GM23338 (cell line): ENCODE results near the gene ELMO2.

Experiments used
- CREB1 ChIP-seq: fragments of 250-450 bp; sonication (Bioruptor Pico); IDR thresholded peaks from 2 replicates; pipeline ENCODE4 v1.5.0; 2020; ENCODE audit warnings: low read depth, mild to moderate bottlenecking, moderate library complexity
- EZH2 ChIP-seq: fragments of 200-600 bp; sonication (generic); IDR thresholded peaks from one replicate; pipeline ENCODE4 v1.8.0; 2017; ENCODE audit warnings: antibody characterized with exemption, mild to moderate bottlenecking, low read depth; ENCODE audit not compliant: unreplicated experiment
- EZH2phosphoT487 ChIP-seq: fragments of 200-600 bp; sonication (generic); IDR thresholded peaks from one replicate; pipeline ENCODE4 v1.8.1; 2018; ENCODE audit warnings: antibody characterized with exemption; ENCODE audit not compliant: unreplicated experiment
- JUNB ChIP-seq: IDR thresholded peaks from one replicate; pipeline ENCODE4 v1.6.1; 2016; ENCODE audit warnings: antibody characterized with exemption; ENCODE audit not compliant: unreplicated experiment
- NANOG ChIP-seq: IDR thresholded peaks from 2 replicates; pipeline ENCODE4 v1.6.1; 2016; ENCODE audit warnings: antibody characterized with exemption, borderline replicate concordance
- POLR2AphosphoS5 ChIP-seq: IDR thresholded peaks from 2 replicates; pipeline ENCODE4 v1.6.1; 2016; ENCODE audit warnings: antibody characterized with exemption, low read depth
- STAT1 ChIP-seq: IDR thresholded peaks from one replicate; pipeline ENCODE4 v1.6.1; 2016; ENCODE audit warnings: antibody characterized with exemption; ENCODE audit not compliant: unreplicated experiment
- ZNF114 ChIP-seq: fragments of 250-450 bp; sonication (Bioruptor Pico); IDR thresholded peaks from 2 replicates; pipeline ENCODE4 v1.5.0; 2020; ENCODE audit warnings: mild to moderate bottlenecking, moderate library complexity
- ZNF331 ChIP-seq: fragments of 250-450 bp; sonication (Bioruptor Pico); IDR thresholded peaks from 2 replicates; pipeline ENCODE4 v1.5.0; 2020; ENCODE audit warnings: low read depth, mild to moderate bottlenecking, moderate library complexity
- TF ChIP-seq, protein P1 (sequence below), 2 experiments: fragments of 200-600 bp in 1 of 2; sonication (generic) in 1 of 2; conservative IDR thresholded peaks; 2 replicates each; pipeline versions ENCODE4 v1.5.1 to v1.6.1; 2016 to 2017; ENCODE audit warnings: antibody characterized with exemption in 2 of 2, low read depth in 2 of 2, mild to moderate bottlenecking in 2 of 2, moderate library complexity in 1 of 2
- TF ChIP-seq, protein P2 (sequence below): IDR thresholded peaks from one replicate; pipeline ENCODE4 v1.6.1; 2018; ENCODE audit warnings: antibody characterized with exemption; ENCODE audit not compliant: unreplicated experiment
- TF ChIP-seq, protein P3 (sequence below): IDR thresholded peaks from 2 replicates; pipeline ENCODE4 v1.6.1; 2016; ENCODE audit warnings: antibody characterized with exemption
- TF ChIP-seq, protein P4 (sequence below): fragments of 250-450 bp; sonication (Bioruptor Pico); IDR thresholded peaks from 2 replicates; pipeline ENCODE4 v1.5.0; 2020; ENCODE audit warnings: mild to moderate bottlenecking, moderate library complexity

DNA sequence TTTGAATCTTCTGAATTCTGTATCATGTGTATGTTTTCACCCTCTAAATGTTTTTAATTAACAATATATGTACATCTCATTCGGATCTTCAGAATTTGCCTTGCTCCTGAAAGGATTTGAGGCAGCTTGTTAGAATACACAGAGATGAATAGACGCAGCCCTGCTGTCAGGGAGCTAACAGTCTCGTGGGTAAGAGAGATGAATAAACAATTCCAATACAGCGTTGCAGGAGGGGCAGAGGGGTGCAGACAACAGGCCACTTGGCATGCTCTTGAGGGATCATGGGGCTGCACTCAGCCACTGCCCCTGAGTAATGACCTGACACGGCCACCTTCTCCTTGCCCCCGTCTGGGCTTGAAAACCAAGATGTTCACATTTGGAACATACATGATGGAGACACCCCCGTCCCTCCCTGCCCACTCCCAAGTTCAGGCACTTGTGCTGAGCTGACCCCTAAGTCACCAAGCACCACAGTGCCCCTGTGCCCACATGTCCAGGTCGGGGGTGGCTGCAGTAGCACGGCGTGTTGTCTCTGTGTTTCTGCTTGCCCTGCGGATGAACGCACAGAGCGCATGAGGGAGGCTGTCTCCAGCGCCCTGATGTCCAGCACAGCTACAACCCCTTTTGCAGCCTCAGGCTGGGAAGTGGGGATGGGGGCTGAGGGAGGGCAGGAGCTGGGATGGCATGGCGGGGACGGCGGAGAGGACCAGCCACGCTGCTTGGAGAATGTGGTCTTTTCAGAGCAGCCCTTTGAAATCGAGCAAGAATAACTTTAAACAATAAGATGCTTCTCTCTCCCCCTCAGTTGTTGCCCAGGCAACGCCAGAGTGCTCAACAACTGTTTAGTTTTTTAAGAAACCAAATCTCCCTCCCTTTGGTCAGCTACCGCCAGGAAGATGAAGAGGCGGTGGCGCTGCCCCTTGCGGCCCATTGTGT, 65.1 kb downstream of the ELMO2 start:
- TF ChIP-seq, protein P1, sequence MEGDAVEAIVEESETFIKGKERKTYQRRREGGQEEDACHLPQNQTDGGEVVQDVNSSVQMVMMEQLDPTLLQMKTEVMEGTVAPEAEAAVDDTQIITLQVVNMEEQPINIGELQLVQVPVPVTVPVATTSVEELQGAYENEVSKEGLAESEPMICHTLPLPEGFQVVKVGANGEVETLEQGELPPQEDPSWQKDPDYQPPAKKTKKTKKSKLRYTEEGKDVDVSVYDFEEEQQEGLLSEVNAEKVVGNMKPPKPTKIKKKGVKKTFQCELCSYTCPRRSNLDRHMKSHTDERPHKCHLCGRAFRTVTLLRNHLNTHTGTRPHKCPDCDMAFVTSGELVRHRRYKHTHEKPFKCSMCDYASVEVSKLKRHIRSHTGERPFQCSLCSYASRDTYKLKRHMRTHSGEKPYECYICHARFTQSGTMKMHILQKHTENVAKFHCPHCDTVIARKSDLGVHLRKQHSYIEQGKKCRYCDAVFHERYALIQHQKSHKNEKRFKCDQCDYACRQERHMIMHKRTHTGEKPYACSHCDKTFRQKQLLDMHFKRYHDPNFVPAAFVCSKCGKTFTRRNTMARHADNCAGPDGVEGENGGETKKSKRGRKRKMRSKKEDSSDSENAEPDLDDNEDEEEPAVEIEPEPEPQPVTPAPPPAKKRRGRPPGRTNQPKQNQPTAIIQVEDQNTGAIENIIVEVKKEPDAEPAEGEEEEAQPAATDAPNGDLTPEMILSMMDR (conservative IDR thresholded peaks at IDR 0.05; ENCODE audit: low read depth in 2 of 2) = no peak
- TF ChIP-seq, protein P2, sequence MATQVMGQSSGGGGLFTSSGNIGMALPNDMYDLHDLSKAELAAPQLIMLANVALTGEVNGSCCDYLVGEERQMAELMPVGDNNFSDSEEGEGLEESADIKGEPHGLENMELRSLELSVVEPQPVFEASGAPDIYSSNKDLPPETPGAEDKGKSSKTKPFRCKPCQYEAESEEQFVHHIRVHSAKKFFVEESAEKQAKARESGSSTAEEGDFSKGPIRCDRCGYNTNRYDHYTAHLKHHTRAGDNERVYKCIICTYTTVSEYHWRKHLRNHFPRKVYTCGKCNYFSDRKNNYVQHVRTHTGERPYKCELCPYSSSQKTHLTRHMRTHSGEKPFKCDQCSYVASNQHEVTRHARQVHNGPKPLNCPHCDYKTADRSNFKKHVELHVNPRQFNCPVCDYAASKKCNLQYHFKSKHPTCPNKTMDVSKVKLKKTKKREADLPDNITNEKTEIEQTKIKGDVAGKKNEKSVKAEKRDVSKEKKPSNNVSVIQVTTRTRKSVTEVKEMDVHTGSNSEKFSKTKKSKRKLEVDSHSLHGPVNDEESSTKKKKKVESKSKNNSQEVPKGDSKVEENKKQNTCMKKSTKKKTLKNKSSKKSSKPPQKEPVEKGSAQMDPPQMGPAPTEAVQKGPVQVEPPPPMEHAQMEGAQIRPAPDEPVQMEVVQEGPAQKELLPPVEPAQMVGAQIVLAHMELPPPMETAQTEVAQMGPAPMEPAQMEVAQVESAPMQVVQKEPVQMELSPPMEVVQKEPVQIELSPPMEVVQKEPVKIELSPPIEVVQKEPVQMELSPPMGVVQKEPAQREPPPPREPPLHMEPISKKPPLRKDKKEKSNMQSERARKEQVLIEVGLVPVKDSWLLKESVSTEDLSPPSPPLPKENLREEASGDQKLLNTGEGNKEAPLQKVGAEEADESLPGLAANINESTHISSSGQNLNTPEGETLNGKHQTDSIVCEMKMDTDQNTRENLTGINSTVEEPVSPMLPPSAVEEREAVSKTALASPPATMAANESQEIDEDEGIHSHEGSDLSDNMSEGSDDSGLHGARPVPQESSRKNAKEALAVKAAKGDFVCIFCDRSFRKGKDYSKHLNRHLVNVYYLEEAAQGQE = no peak
- TF ChIP-seq JUNB (no peak), EZH2 (no peak), CREB1 (CRISPR knock-in tag) (no peak), POLR2AphosphoS5 (no peak), STAT1 (no peak), EZH2phosphoT487 (no peak), ZNF114 (CRISPR knock-in tag) (no peak), ZNF331 (CRISPR knock-in tag) (no peak), NANOG (no peak)
- TF ChIP-seq, protein P3, sequence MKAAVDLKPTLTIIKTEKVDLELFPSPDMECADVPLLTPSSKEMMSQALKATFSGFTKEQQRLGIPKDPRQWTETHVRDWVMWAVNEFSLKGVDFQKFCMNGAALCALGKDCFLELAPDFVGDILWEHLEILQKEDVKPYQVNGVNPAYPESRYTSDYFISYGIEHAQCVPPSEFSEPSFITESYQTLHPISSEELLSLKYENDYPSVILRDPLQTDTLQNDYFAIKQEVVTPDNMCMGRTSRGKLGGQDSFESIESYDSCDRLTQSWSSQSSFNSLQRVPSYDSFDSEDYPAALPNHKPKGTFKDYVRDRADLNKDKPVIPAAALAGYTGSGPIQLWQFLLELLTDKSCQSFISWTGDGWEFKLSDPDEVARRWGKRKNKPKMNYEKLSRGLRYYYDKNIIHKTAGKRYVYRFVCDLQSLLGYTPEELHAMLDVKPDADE = no peak
- TF ChIP-seq, protein P4, sequence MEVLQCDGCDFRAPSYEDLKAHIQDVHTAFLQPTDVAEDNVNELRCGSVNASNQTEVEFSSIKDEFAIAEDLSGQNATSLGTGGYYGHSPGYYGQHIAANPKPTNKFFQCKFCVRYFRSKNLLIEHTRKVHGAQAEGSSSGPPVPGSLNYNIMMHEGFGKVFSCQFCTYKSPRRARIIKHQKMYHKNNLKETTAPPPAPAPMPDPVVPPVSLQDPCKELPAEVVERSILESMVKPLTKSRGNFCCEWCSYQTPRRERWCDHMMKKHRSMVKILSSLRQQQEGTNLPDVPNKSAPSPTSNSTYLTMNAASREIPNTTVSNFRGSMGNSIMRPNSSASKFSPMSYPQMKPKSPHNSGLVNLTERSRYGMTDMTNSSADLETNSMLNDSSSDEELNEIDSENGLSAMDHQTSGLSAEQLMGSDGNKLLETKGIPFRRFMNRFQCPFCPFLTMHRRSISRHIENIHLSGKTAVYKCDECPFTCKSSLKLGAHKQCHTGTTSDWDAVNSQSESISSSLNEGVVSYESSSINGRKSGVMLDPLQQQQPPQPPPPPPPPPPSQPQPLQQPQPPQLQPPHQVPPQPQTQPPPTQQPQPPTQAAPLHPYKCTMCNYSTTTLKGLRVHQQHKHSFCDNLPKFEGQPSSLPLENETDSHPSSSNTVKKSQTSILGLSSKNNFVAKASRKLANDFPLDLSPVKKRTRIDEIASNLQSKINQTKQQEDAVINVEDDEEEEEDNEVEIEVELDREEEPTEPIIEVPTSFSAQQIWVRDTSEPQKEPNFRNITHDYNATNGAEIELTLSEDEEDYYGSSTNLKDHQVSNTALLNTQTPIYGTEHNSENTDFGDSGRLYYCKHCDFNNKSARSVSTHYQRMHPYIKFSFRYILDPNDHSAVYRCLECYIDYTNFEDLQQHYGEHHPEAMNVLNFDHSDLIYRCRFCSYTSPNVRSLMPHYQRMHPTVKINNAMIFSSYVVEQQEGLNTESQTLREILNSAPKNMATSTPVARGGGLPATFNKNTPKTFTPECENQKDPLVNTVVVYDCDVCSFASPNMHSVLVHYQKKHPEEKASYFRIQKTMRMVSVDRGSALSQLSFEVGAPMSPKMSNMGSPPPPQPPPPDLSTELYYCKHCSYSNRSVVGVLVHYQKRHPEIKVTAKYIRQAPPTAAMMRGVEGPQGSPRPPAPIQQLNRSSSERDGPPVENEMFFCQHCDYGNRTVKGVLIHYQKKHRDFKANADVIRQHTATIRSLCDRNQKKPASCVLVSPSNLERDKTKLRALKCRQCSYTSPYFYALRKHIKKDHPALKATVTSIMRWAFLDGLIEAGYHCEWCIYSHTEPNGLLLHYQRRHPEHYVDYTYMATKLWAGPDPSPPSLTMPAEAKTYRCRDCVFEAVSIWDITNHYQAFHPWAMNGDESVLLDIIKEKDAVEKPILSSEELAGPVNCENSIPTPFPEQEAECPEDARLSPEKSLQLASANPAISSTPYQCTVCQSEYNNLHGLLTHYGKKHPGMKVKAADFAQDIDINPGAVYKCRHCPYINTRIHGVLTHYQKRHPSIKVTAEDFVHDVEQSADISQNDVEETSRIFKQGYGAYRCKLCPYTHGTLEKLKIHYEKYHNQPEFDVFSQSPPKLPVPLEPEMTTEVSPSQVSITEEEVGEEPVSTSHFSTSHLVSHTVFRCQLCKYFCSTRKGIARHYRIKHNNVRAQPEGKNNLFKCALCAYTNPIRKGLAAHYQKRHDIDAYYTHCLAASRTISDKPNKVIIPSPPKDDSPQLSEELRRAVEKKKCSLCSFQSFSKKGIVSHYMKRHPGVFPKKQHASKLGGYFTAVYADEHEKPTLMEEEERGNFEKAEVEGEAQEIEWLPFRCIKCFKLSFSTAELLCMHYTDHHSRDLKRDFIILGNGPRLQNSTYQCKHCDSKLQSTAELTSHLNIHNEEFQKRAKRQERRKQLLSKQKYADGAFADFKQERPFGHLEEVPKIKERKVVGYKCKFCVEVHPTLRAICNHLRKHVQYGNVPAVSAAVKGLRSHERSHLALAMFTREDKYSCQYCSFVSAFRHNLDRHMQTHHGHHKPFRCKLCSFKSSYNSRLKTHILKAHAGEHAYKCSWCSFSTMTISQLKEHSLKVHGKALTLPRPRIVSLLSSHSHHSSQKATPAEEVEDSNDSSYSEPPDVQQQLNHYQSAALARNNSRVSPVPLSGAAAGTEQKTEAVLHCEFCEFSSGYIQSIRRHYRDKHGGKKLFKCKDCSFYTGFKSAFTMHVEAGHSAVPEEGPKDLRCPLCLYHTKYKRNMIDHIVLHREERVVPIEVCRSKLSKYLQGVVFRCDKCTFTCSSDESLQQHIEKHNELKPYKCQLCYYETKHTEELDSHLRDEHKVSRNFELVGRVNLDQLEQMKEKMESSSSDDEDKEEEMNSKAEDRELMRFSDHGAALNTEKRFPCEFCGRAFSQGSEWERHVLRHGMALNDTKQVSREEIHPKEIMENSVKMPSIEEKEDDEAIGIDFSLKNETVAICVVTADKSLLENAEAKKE (CRISPR knock-in tag) = no peak
